T follicular helper cell (primary cell): ENCODE measurements around the gene SERPINF2.
"Not testable (repeated sequence)": the region's sequence is repeated elsewhere in the genome, so short reads cannot be mapped to it uniquely, and the experiment has no call there.

Experiments used
- DNase-seq: peaks from one replicate; pipeline ENCODE4 v3.0.0-alpha.2; 2020; ENCODE audit warnings: low read depth

Gene SERPINF2

GRCh38 chr17:1716076-1716911 is 26.4 kb upstream of the SERPINF2 start:
- DNase-seq = peak; percentile 100

- peak; percentile 73 for DNase-seq
Observed at GRCh38 chr17:1716912-1717695, 25.6 kb upstream of the SERPINF2 start.

GRCh38 chr17:1718362-1719165 is 24.1 kb upstream of the SERPINF2 start:
- no peak for DNase-seq

- DNase-seq = peak; percentile 55
Observed at GRCh38 chr17:1720856-1721386, 21.8 kb upstream of the SERPINF2 start.

GRCh38 chr17:1722022-1722421 is 20.6 kb upstream of the SERPINF2 start:
- DNase-seq = not testable (repeated sequence)

- DNase-seq = peak; percentile 80
Observed at GRCh38 chr17:1724351-1724868, 18.3 kb upstream of the SERPINF2 start, which contains the start of gene WDR81. TSS of gene WDR81 (plus strand) at chr17:1724704. CDS start at chr17:1724960, 256 bp downstream.

- no peak for DNase-seq
Observed at GRCh38 chr17:1724869-1725641, 17.6 kb upstream of the SERPINF2 start.

GRCh38 chr17:1725642-1726511 is 16.8 kb upstream of the SERPINF2 start:
- no peak for DNase-seq

GRCh38 chr17:1726626-1727257 is 15.9 kb upstream of the SERPINF2 start:
- DNase-seq = no peak

GRCh38 chr17:1727258-1727789 is 15.3 kb upstream of the SERPINF2 start:
- no peak for DNase-seq

GRCh38 chr17:1727876-1728630 is 14.6 kb upstream of the SERPINF2 start:
- no peak for DNase-seq

- no peak for DNase-seq
Observed at GRCh38 chr17:1729966-1730325, 12.7 kb upstream of the SERPINF2 start.

GRCh38 chr17:1730326-1731193 is 12.1 kb upstream of the SERPINF2 start:
- no peak for DNase-seq

GRCh38 chr17:1731194-1731506 is 11.5 kb upstream of the SERPINF2 start:
- DNase-seq = no peak

GRCh38 chr17:1732241-1732832 is 10.3 kb upstream of the SERPINF2 start:
- no peak for DNase-seq

- DNase-seq = no peak
Observed at GRCh38 chr17:1732833-1733321, 9.8 kb upstream of the SERPINF2 start.

GRCh38 chr17:1733759-1734158 is 8.9 kb upstream of the SERPINF2 start:
- DNase-seq = no peak
